Esophagus squamous epithelium (tissue), 5 donors: Measurements from ENCODE around the gene FILIP1. TPM values are rescaled to one million over a fixed set of nuclear protein-coding genes. Genes with fewer than 3 reads are reported as not detected.
A peak's percentile ranks its signal among the peaks of the same experiment; 100 is the strongest.

Experiments used
- DNase-seq: peaks from one replicate; lab custom pipeline; 2025; lab: John Stamatoyannopoulos, UW
- H3K27ac ChIP-seq, 4 donors: fragments of 200-600 bp; sonication (generic); one replicate each; pipeline ENCODE4 v1.5.1; 2016 to 2019; ENCODE audit warnings: mild to moderate bottlenecking in 1 of 4
- H3K27me3 ChIP-seq, 4 donors: fragments of 200-600 bp; sonication (generic); 1 replicate in 3 of 4; 2 replicates in 1 of 4; pipeline versions ENCODE4 v1.5.1 to v1.6.0; 2017 to 2021; ENCODE audit warnings: antibody characterized with exemption in 1 of 4
- H3K36me3 ChIP-seq, 3 donors: fragments of 200-600 bp; sonication (generic); one replicate each; pipeline ENCODE4 v1.5.1; 2016 to 2019
- H3K4me1 ChIP-seq, 3 donors: fragments of 200-600 bp; sonication (generic); one replicate each; pipeline ENCODE4 v1.5.1; 2017 to 2019
- H3K4me3 ChIP-seq, 4 donors: fragments of 200-600 bp; sonication (generic); 1 replicate in 3 of 4; 2 replicates in 1 of 4; pipeline ENCODE4 v1.5.1; 2016 to 2019; ENCODE audit warnings: mild to moderate bottlenecking in 2 of 4, moderate library complexity in 1 of 4
- H3K9me3 ChIP-seq, 3 donors: fragments of 200-600 bp; sonication (generic); one replicate each; pipeline ENCODE4 v1.5.1; 2016 to 2019
- CTCF ChIP-seq, 6 experiments: fragments of 450-650 bp in 4 of 6; fragments of 200-600 bp in 2 of 6; sonication (generic) in 2 of 6; IDR thresholded peaks; one replicate each; pipeline ENCODE4 v1.5.1; 2016 to 2019; ENCODE audit warnings: antibody characterized with exemption in 6 of 6, mild to moderate bottlenecking in 4 of 6, moderate library complexity in 4 of 6
- POLR2A ChIP-seq, 4 donors: fragments of 450-650 bp; IDR thresholded peaks; one replicate each; pipeline ENCODE4 v1.6.1; 2017; ENCODE audit warnings: antibody characterized with exemption in 4 of 4, mild to moderate bottlenecking in 4 of 4, moderate library complexity in 3 of 4
- WGBS, 2 donors: methylation state at CpG; one replicate each; pipeline ENCODE4 v1.1.5; 2018; 5-methylcytosine and 5-hydroxymethylcytosine counted together
- intact Hi-C: fragments of 100-400 bp; cut with DNase I; formaldehyde crosslinking; loops from one replicate; pipeline ENCODE4 v1.15.0; 2022
- total RNA-seq, 4 donors: library from RNA; depleted of rRNA; stranded (reverse); fragments of >200 nt; gene quantifications; one replicate each; pipeline ENCODE4 v1.1.0, GENCODE V29; 2016
- donor health status: DM: yes; HTN: yes; CAD: no.

Gene FILIP1
- total RNA-seq, 4 donors from 2014 or later = 0.49 to 13.4 (median 2.3) TPM

DNA sequence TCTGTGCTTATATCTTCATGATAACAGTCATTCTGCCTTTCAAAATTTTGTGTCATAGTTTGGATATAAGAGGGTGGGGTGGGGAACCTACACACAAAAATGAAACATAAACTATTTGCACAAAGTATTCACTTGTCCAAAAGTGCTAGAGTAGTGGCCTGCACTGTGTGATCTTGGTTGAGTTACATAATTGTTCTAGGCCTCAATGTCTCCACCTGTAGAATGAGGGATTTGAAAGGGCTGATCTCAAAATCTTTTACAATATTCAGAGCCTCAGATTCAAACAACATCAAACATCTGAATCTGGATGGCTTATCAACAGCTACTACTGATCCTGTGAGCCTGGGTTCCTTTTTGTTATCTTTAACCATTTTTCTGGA is 144.7 kb downstream of the FILIP1 start:
- Histone ChIP-seq H3K27ac (peak overlapping the region in 2 of 4 donors; percentile 35 to 40), H3K36me3 (no peaks in the 10 kb centered on the region), H3K4me1 (peaks cover 6 to 38% (median 10%) of the 10 kb centered on the region in 3 donors), H3K9me3 (no peaks in the 10 kb centered on the region), H3K27me3 (no peaks in the 10 kb centered on the region), H3K4me3 (peak overlapping the region in 2 of 4 donors; percentile 38 to 53)
- intact Hi-C loops = no loop called here
- TF ChIP-seq CTCF (IDR thresholded peaks at IDR 0.05) (no peak), POLR2A (IDR thresholded peaks at IDR 0.05) (no peak)
- DNase-seq = no peak

DNA sequence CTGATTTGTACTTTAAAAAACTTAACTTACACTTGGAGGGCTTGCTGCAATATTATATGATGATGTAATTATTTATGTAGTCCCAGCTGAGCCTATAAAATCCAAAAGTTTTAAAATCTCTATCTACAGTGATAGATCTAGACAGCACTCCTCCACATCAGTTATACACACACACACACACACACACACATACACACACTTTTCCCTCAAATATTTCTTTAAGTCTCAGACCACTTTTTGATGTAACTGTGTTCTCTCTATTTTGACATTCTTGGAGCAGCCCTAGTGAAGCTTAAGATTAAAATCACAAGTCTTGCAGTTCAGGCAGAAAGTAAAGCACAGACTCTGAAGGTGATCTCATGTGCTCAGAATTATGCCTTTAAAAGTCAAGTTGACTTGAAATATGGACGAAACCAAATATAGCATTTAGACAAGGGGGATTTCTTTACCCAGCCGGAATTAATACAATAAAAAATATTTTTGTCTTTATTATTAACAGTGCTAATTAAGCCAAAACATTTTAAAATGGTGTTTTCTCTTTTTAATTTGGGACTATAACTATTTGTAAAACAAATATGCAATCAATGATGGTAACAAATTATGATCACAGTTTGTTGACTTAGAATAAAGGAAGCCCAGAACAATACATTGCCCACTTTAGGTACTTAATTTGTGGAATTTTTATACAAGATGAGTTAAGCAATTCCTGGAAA is 145.5 kb downstream of the FILIP1 start:
- Histone ChIP-seq H3K4me3 (no peak overlapping the region), H3K27ac (no peak overlapping the region), H3K9me3 (no peaks in the 10 kb centered on the region), H3K4me1 (peaks cover 6 to 38% (median 10%) of the 10 kb centered on the region in 3 donors), H3K36me3 (no peaks in the 10 kb centered on the region), H3K27me3 (no peaks in the 10 kb centered on the region)
- no peak for DNase-seq
- WGBS, 2 donors = 75 to 86% methylated on average over 2 of the region's 2 CpGs
- intact Hi-C loops = no loop called here
- TF ChIP-seq CTCF (IDR thresholded peaks at IDR 0.05) (no peak), POLR2A (IDR thresholded peaks at IDR 0.05) (no peak)

- intact Hi-C loops = no loop called here
- WGBS, 2 donors = 85 to 96% methylated on average over 8 to 9 of the region's 9 CpGs
- H3K27me3 ChIP-seq = no peaks in the 10 kb centered on the region
Measured at GRCh38 chr6:75345413-75345812, 148.2 kb downstream of the FILIP1 start.

GRCh38 chr6:75344455-75344854 is 149.1 kb downstream of the FILIP1 start:
- intact Hi-C loops = no loop called here
- H3K27me3 ChIP-seq = no peaks in the 10 kb centered on the region
- no peak overlapping the region for H3K27ac ChIP-seq
- TF ChIP-seq POLR2A (IDR thresholded peaks at IDR 0.05) (no peak), CTCF (IDR thresholded peaks at IDR 0.05) (no peak)
- no peak for DNase-seq
- no peaks in the 10 kb centered on the region for H3K36me3 ChIP-seq
- H3K4me1 ChIP-seq = peaks cover 2 to 32% (median 10%) of the 10 kb centered on the region in 3 donors
- no peak overlapping the region for H3K4me3 ChIP-seq
- H3K9me3 ChIP-seq = no peaks in the 10 kb centered on the region

More at GRCh38 chr6:75345413-75345812, 148.2 kb downstream of the FILIP1 start:
- no peaks in the 10 kb centered on the region for H3K36me3 ChIP-seq
- no peak overlapping the region for H3K4me3 ChIP-seq
- peaks cover 6 to 38% (median 10%) of the 10 kb centered on the region in 3 donors for H3K4me1 ChIP-seq
- DNase-seq = no peak
- no peak overlapping the region for H3K27ac ChIP-seq
- TF ChIP-seq CTCF (IDR thresholded peaks at IDR 0.05) (no peak), POLR2A (IDR thresholded peaks at IDR 0.05) (no peak)
- H3K9me3 ChIP-seq = no peaks in the 10 kb centered on the region

DNA sequence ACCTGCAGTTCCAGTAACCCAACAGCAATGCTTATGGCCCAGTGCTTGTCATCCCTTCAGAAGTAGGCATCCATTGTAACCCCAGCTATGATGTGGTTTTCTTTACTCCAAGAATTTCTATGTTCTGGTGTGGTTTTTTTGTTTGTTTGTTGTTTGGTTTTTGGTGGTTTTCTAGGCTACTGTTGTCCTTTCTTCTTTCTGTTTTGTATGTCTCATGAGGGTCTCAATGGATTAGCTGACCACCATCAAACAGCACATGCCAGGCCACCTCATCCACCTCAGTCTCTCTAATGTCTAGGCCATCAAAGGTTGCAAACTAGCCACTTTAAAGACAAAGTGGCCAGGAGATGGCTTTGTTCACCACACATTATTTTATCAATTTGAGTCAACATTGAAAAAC is 149.6 kb downstream of the FILIP1 start:
- no peak overlapping the region for H3K4me3 ChIP-seq
- intact Hi-C loops = no loop called here
- H3K27ac ChIP-seq = no peak overlapping the region
- no peaks in the 10 kb centered on the region for H3K27me3 ChIP-seq
- H3K36me3 ChIP-seq = no peaks in the 10 kb centered on the region
- peaks cover 0 to 28% (median 10%) of the 10 kb centered on the region in 3 donors for H3K4me1 ChIP-seq
- TF ChIP-seq CTCF (IDR thresholded peaks at IDR 0.05) (no peak), POLR2A (IDR thresholded peaks at IDR 0.05) (no peak)
- no peaks in the 10 kb centered on the region for H3K9me3 ChIP-seq
- DNase-seq = no peak
